Loucy (cell line): Measurements from ENCODE around the gene CLIC2.
"Not testable (repeated sequence)": the region's sequence is repeated elsewhere in the genome, so short reads cannot be mapped to it uniquely, and the experiment has no call there.

Experiments used
- EZH2phosphoT487 ChIP-seq: fragments of 200-600 bp; IDR thresholded peaks from 2 replicates; pipeline ENCODE4 v1.6.1; 2018; ENCODE audit warnings: antibody characterized with exemption, mild to moderate bottlenecking, moderate library complexity, borderline replicate concordance
- TF ChIP-seq, protein P1 (sequence below): fragments of 200-600 bp; sonication (generic); conservative IDR thresholded peaks from 2 replicates; pipeline ENCODE4 v1.5.1; 2014; ENCODE audit warnings: mild to moderate bottlenecking, antibody characterized with exemption, low read length

GRCh38 chrX:155381843-155382528 lies 47.6 kb upstream of the CLIC2 start, which contains the start of gene F8A2:
- TF ChIP-seq, protein P1, sequence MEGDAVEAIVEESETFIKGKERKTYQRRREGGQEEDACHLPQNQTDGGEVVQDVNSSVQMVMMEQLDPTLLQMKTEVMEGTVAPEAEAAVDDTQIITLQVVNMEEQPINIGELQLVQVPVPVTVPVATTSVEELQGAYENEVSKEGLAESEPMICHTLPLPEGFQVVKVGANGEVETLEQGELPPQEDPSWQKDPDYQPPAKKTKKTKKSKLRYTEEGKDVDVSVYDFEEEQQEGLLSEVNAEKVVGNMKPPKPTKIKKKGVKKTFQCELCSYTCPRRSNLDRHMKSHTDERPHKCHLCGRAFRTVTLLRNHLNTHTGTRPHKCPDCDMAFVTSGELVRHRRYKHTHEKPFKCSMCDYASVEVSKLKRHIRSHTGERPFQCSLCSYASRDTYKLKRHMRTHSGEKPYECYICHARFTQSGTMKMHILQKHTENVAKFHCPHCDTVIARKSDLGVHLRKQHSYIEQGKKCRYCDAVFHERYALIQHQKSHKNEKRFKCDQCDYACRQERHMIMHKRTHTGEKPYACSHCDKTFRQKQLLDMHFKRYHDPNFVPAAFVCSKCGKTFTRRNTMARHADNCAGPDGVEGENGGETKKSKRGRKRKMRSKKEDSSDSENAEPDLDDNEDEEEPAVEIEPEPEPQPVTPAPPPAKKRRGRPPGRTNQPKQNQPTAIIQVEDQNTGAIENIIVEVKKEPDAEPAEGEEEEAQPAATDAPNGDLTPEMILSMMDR = not testable (repeated sequence)
- TF ChIP-seq EZH2phosphoT487 = not testable (repeated sequence)
